Activated CD8-positive, alpha-beta memory T cell treated with anti-CD3 and anti-CD28 coated beads for 1 hour (primary cell): ENCODE results near the gene ZBTB17.
A peak's percentile ranks its signal among the peaks of the same experiment; 100 is the strongest.

Experiments used
- DNase-seq, 2 donors: peaks; one replicate each; pipeline ENCODE4 v3.0.0-alpha.2; 2020; ENCODE audit warnings: low read depth in 1 of 2; ENCODE audit errors: extremely low read depth in 1 of 2

Gene ZBTB17

GRCh38 chr1:15962671-15963362 is 13.1 kb downstream of the ZBTB17 start:
- no peak for DNase-seq

GRCh38 chr1:15962176-15962575 is 13.7 kb downstream of the ZBTB17 start:
- DNase-seq: no peak

- no peak for DNase-seq
These were observed 14.4 kb downstream of the ZBTB17 start for GRCh38 chr1:15961492-15961891.

- no peak for DNase-seq
These were observed 15.1 kb downstream of the ZBTB17 start for GRCh38 chr1:15960808-15961207.

GRCh38 chr1:15959827-15960446 is 16.0 kb downstream of the ZBTB17 start:
- no peak for DNase-seq

- no peak for DNase-seq
These were observed 16.5 kb downstream of the ZBTB17 start for GRCh38 chr1:15959424-15959823.

- DNase-seq: no peak
These were observed 17.1 kb downstream of the ZBTB17 start for GRCh38 chr1:15958793-15959192.

- no peak for DNase-seq
These were observed 17.8 kb downstream of the ZBTB17 start for GRCh38 chr1:15958111-15958510.

GRCh38 chr1:15957221-15958095 is 18.4 kb downstream of the ZBTB17 start:
- DNase-seq: no peak

- no peak for DNase-seq
These were observed 19.8 kb downstream of the ZBTB17 start for GRCh38 chr1:15956150-15956549.

- no peak for DNase-seq
These were observed 20.3 kb downstream of the ZBTB17 start for GRCh38 chr1:15955552-15955951.

- DNase-seq: no peak
These were observed 21.6 kb downstream of the ZBTB17 start for GRCh38 chr1:15954316-15954715.

- DNase-seq: no peak
These were observed 22.1 kb downstream of the ZBTB17 start for GRCh38 chr1:15953791-15954241.

GRCh38 chr1:15953294-15953771 is 22.6 kb downstream of the ZBTB17 start:
- no peak for DNase-seq

GRCh38 chr1:15952317-15953258 is 23.3 kb downstream of the ZBTB17 start:
- no peak for DNase-seq

GRCh38 chr1:15951341-15952153 is 24.4 kb downstream of the ZBTB17 start:
- no peak for DNase-seq

- peak; percentile 51 to 66 for DNase-seq
These were observed 25.1 kb downstream of the ZBTB17 start for GRCh38 chr1:15950763-15951295.

GRCh38 chr1:15950302-15950701 is 25.6 kb downstream of the ZBTB17 start:
- no peak for DNase-seq
